ENCODE results near the gene PAK1.

PAK1 gene

GRCh38 chr11:77407613-77408012 is 66.3 kb downstream of the PAK1 start:
- TF ChIP-seq CTCF (IDR thresholded peaks at IDR 0.05; ENCODE audit: extremely low read depth, insufficient read depth, missing control alignments) = no peak
- DNase-seq (ENCODE audit: low spot score) = no peak
- in situ Hi-C loops (cut with MboI; ENCODE audit: low pct_unique_long_range_greater_than_20kb, low sequenced_read_pairs, unreplicated experiment) = no loop called here

- in situ Hi-C loops (cut with MboI; ENCODE audit: low pct_unique_long_range_greater_than_20kb, low sequenced_read_pairs, unreplicated experiment) = no loop called here
- TF ChIP-seq CTCF (IDR thresholded peaks at IDR 0.05; ENCODE audit: extremely low read depth, insufficient read depth, missing control alignments) = no peak
- DNase-seq (ENCODE audit: low spot score) = no peak
Measured at GRCh38 chr11:77406396-77406795, 67.5 kb downstream of the PAK1 start.

- in situ Hi-C loops (cut with MboI; ENCODE audit: low pct_unique_long_range_greater_than_20kb, low sequenced_read_pairs, unreplicated experiment) = no loop called here
- no peak for TF ChIP-seq CTCF (IDR thresholded peaks at IDR 0.05; ENCODE audit: extremely low read depth, insufficient read depth, missing control alignments)
- no peak for DNase-seq (ENCODE audit: low spot score)
Measured at GRCh38 chr11:77403211-77403610, 70.7 kb downstream of the PAK1 start.

GRCh38 chr11:77402218-77402556 is 71.7 kb downstream of the PAK1 start:
- TF ChIP-seq CTCF (IDR thresholded peaks at IDR 0.05; ENCODE audit: extremely low read depth, insufficient read depth, missing control alignments) = no peak
- in situ Hi-C loops (cut with MboI; ENCODE audit: low pct_unique_long_range_greater_than_20kb, low sequenced_read_pairs, unreplicated experiment) = no loop called here
- DNase-seq (ENCODE audit: low spot score) = no peak

- in situ Hi-C loops (cut with MboI; ENCODE audit: low pct_unique_long_range_greater_than_20kb, low sequenced_read_pairs, unreplicated experiment) = no loop called here
- no peak for DNase-seq (ENCODE audit: low spot score)
Measured at GRCh38 chr11:77401486-77402217, 72.2 kb downstream of the PAK1 start.

GRCh38 chr11:77400775-77401449 is 73.0 kb downstream of the PAK1 start:
- no peak for DNase-seq (ENCODE audit: low spot score)
- TF ChIP-seq CTCF (IDR thresholded peaks at IDR 0.05; ENCODE audit: extremely low read depth, insufficient read depth, missing control alignments) = peak; percentile 4
- in situ Hi-C loops (cut with MboI; ENCODE audit: low pct_unique_long_range_greater_than_20kb, low sequenced_read_pairs, unreplicated experiment) = no loop called here

More at GRCh38 chr11:77401486-77402217, 72.2 kb downstream of the PAK1 start:
- TF ChIP-seq CTCF (IDR thresholded peaks at IDR 0.05; ENCODE audit: extremely low read depth, insufficient read depth, missing control alignments) = no peak
